HCT116 (cell line): ENCODE measurements around the gene GGTLC2. TPM values are rescaled to one million over a fixed set of nuclear protein-coding genes. Genes with fewer than 3 reads are reported as not detected.

Experiments used
- ATAC-seq: fragments of 200-7000 bp; cut with Tn5 transposase; 2 replicates; pipeline ENCODE4 v1.9.1; 2020; ENCODE audit warnings: mild to moderate bottlenecking, moderate library complexity
- BruUV-seq: library from RNA; stranded (reverse); fragments of 400-500 nt; replicated peaks from 2 replicates; lab custom pipeline; 2021; lab: Mats Ljungman, UMichigan
- CTCF ChIA-PET: fragments of 300-600 bp; sonication (Branson Sonifier 250); formaldehyde crosslinking; loops from one replicate; lab custom pipeline; 2021; ENCODE audit warnings: antibody characterized with exemption; lab: Charles Lee
- POLR2A ChIA-PET: fragments of 300-600, 350-600 bp; sonication (Branson Sonifier 250); formaldehyde crosslinking; loops from one replicate; lab custom pipeline; 2021; ENCODE audit warnings: antibody characterized with exemption; lab: Charles Lee
- RAD21 ChIA-PET, 2 experiments: fragments of 300-600 bp; sonication (Branson Sonifier 250); formaldehyde crosslinking; loops; one replicate each; lab custom pipeline; 2023; ENCODE audit warnings: low total read pairs in 2 of 2; ENCODE audit not compliant: uncharacterized antibody in 2 of 2, unreplicated experiment in 2 of 2, low non-redundant PET in 1 of 2; lab: Charles Lee
- DNase-seq: peaks from one replicate; pipeline ENCODE4 v3.0.0-alpha.2; 2010; ENCODE audit warnings: low read depth, low spot score
- H2AFZ ChIP-seq: fragments of 200-600 bp; shearing (Covaris generic), sonication (generic); 2 replicates; pipeline ENCODE4 v1.6.1; 2017; ENCODE audit warnings: low read depth, mixed run types, mixed read lengths, antibody characterized with exemption, low read length; ENCODE audit not compliant: poor library complexity, severe bottlenecking
- H3K27ac ChIP-seq: 2 replicates; pipeline ENCODE4 v1.5.1; 2012; ENCODE audit warnings: low read depth, low read length
- H3K27me3 ChIP-seq: fragments of 200-600 bp; sonication (generic); 2 replicates; pipeline ENCODE4 v1.6.1; 2016; ENCODE audit warnings: mixed run types, low read length, mixed read lengths; ENCODE audit not compliant: insufficient read depth
- H3K36me3 ChIP-seq, 2 experiments: fragments of 200-500 bp in 1 of 2; fragments of 200-600 bp in 1 of 2; sonication (Bioruptor generic) in 1 of 2; sonication (generic) in 1 of 2; 2 replicates each; pipeline versions ENCODE4 v1.5.1 to v1.6.1; 2014 to 2016; ENCODE audit warnings: low read length in 2 of 2, inconsistent platforms in 1 of 2, mixed read lengths in 1 of 2, mixed run types in 1 of 2; ENCODE audit not compliant: insufficient read depth in 2 of 2, control insufficient read depth in 1 of 2
- H3K4me1 ChIP-seq, 2 experiments: fragments of 200-600 bp in 1 of 2; sonication (generic) in 1 of 2; 2 replicates each; pipeline versions ENCODE4 v1.5.1 to v1.6.1; 2012 to 2017; ENCODE audit warnings: low read length in 2 of 2, inconsistent platforms in 1 of 2, mild to moderate bottlenecking in 1 of 2, mixed read lengths in 1 of 2, mixed run types in 1 of 2, moderate library complexity in 1 of 2; ENCODE audit not compliant: insufficient read depth in 2 of 2, control insufficient read depth in 1 of 2
- H3K4me2 ChIP-seq: fragments of 200-600 bp; sonication (generic); 2 replicates; pipeline ENCODE4 v1.6.1; 2017; ENCODE audit warnings: mixed run types, low read length, mixed read lengths
- H3K4me3 ChIP-seq, 2 experiments: fragments of 200-600 bp in 1 of 2; sonication (generic) in 1 of 2; replicated peaks in 1 of 2; 2 replicates each; pipeline ENCODE4 v1.5.1; 2011 to 2016; ENCODE audit warnings: low read length in 2 of 2, control low read depth in 1 of 2, low read depth in 1 of 2, mild to moderate bottlenecking in 1 of 2, mixed read lengths in 1 of 2, mixed run types in 1 of 2
- H3K79me2 ChIP-seq: fragments of 200-600 bp; sonication (generic); 2 replicates; pipeline ENCODE4 v1.6.1; 2017; ENCODE audit warnings: mild to moderate bottlenecking, mixed run types, low read length, moderate library complexity, mixed read lengths; ENCODE audit not compliant: insufficient read depth
- H3K9ac ChIP-seq: fragments of 200-600 bp; sonication (generic); 2 replicates; pipeline ENCODE4 v1.6.1; 2016; ENCODE audit warnings: low read length, mixed read lengths
- H3K9me2 ChIP-seq: fragments of 200-600 bp; sonication (generic), shearing (Covaris generic); 2 replicates; pipeline ENCODE4 v1.6.1; 2017; ENCODE audit warnings: mixed run types, mild to moderate bottlenecking, moderate library complexity; ENCODE audit not compliant: insufficient read depth
- H3K9me3 ChIP-seq, 2 experiments: fragments of 200-500 bp in 1 of 2; fragments of 200-600 bp in 1 of 2; sonication (Bioruptor generic) in 1 of 2; sonication (generic) in 1 of 2; 2 replicates each; pipeline ENCODE4 v1.6.1; 2014 to 2017; ENCODE audit warnings: low read length in 2 of 2, mixed read lengths in 2 of 2, inconsistent platforms in 1 of 2, low read depth in 1 of 2, mild to moderate bottlenecking in 1 of 2, mixed run types in 1 of 2, moderate library complexity in 1 of 2; ENCODE audit not compliant: control insufficient read depth in 1 of 2, insufficient read depth in 1 of 2
- H4K20me1 ChIP-seq: fragments of 200-600 bp; sonication (generic), shearing (Covaris generic); 2 replicates; pipeline ENCODE4 v1.6.1; 2017; ENCODE audit warnings: mixed run types, mild to moderate bottlenecking, moderate library complexity; ENCODE audit not compliant: insufficient read depth
- CTCF ChIP-seq, 3 experiments: fragments of 200-600 bp in 1 of 3; sonication (generic) in 1 of 3; IDR thresholded peaks in 2 of 3; conservative IDR thresholded peaks in 1 of 3; 2 replicates each; pipeline ENCODE4 v1.5.1; 2012 to 2017; ENCODE audit warnings: low read depth in 2 of 3, low read length in 2 of 3, antibody characterized with exemption in 1 of 3, borderline replicate concordance in 1 of 3, control low read depth in 1 of 3, mild to moderate bottlenecking in 1 of 3, mixed read lengths in 1 of 3, mixed run types in 1 of 3, moderate library complexity in 1 of 3; ENCODE audit not compliant: insufficient read depth in 1 of 3
- ELF1 ChIP-seq: IDR thresholded peaks from 2 replicates; pipeline ENCODE4 v1.6.1; 2012; ENCODE audit warnings: low read depth, borderline replicate concordance
- EZH2 ChIP-seq: fragments of 200-600 bp; sonication (generic); IDR thresholded peaks from 2 replicates; pipeline ENCODE4 v1.6.1; 2017; ENCODE audit warnings: antibody characterized with exemption, mixed run types
- EZH2phosphoT487 ChIP-seq: fragments of 200-600 bp; IDR thresholded peaks from 2 replicates; pipeline ENCODE4 v1.6.1; 2018; ENCODE audit warnings: antibody characterized with exemption, borderline replicate concordance
- JUND ChIP-seq: IDR thresholded peaks from 2 replicates; pipeline ENCODE4 v1.6.1; 2012
- MAX ChIP-seq: IDR thresholded peaks from 2 replicates; pipeline ENCODE4 v1.6.1; 2012
- POLR2A ChIP-seq: IDR thresholded peaks from 2 replicates; pipeline ENCODE4 v1.7.0; 2011; ENCODE audit warnings: borderline replicate concordance; ENCODE audit not compliant: insufficient read depth, insufficient read length; ENCODE audit errors: extremely low read depth
- POLR2AphosphoS5 ChIP-seq: IDR thresholded peaks from 2 replicates; pipeline ENCODE4 v1.6.1; 2011; ENCODE audit warnings: mild to moderate bottlenecking, low read depth, low read length, moderate library complexity
- RAD21 ChIP-seq: IDR thresholded peaks from 2 replicates; pipeline ENCODE4 v1.6.1; 2012; ENCODE audit warnings: low read depth, mild to moderate bottlenecking
- SP1 ChIP-seq: IDR thresholded peaks from 2 replicates; pipeline ENCODE4 v1.6.1; 2012; ENCODE audit warnings: low read depth
- SRF ChIP-seq: IDR thresholded peaks from 2 replicates; pipeline ENCODE4 v1.6.1; 2012; ENCODE audit warnings: low read depth
- TCF7L2 ChIP-seq: IDR thresholded peaks from 2 replicates; pipeline ENCODE4 v1.7.0; 2011; ENCODE audit warnings: borderline replicate concordance, inconsistent platforms; ENCODE audit not compliant: insufficient read depth, insufficient read length; ENCODE audit errors: extremely low read depth
- YY1 ChIP-seq: IDR thresholded peaks from 2 replicates; pipeline ENCODE4 v1.6.1; 2011; ENCODE audit warnings: low read length, low read depth, moderate library complexity, mild to moderate bottlenecking; ENCODE audit not compliant: insufficient replicate concordance; ENCODE audit errors: extremely low read depth
- ZNF274 ChIP-seq: fragments of 200-500 bp; sonication (Bioruptor generic); IDR thresholded peaks from 2 replicates; pipeline ENCODE4 v1.6.1; 2014; ENCODE audit warnings: mild to moderate bottlenecking, low read depth, low read length, inconsistent platforms
- intact Hi-C: fragments of 100-400 bp; cut with micrococcal nuclease; formaldehyde crosslinking; loops from 2 replicates; pipeline ENCODE4 v1.10.0; 2022
- total RNA-seq: library from RNA; stranded (reverse); gene quantifications from one replicate; pipeline ENCODE4 v1.2.1, GENCODE V29; 2021; ENCODE audit not compliant: unreplicated experiment

Gene GGTLC2
- total RNA-seq, 1 experiment from 2014 or later = not detected

GRCh38 chr22:22599248-22599647, 45.2 kb upstream of the GGTLC2 start:
- no peak for ATAC-seq
- RAD21 ChIA-PET = no interaction called here

More at GRCh38 chr22:22599248-22599647, 45.2 kb upstream of the GGTLC2 start:
- no peaks in the 10 kb centered on the region for H3K36me3 ChIP-seq
- H3K9me2 ChIP-seq = no peaks in the 10 kb centered on the region
- H2AFZ ChIP-seq = no peak overlapping the region
- ChIA-PET CTCF (interaction anchor here (0.8 kb wide), 1 partner anchor 9 kb away, joined by 4 read pairs; no protein-coding TSS in a partner anchor), POLR2A (no interaction called here)
- DNase-seq = no peak
- H4K20me1 ChIP-seq = no peaks in the 10 kb centered on the region
- no peak overlapping the region for H3K4me2 ChIP-seq
- no peaks in the 10 kb centered on the region for H3K27me3 ChIP-seq
- no TSS peak for BruUV-seq
- no peak overlapping the region for H3K27ac ChIP-seq
- H3K79me2 ChIP-seq = no peaks in the 10 kb centered on the region
- intact Hi-C loops = no loop called here
- no peak overlapping the region for H3K4me3 ChIP-seq
- H3K4me1 ChIP-seq = no peaks in the 10 kb centered on the region
- no peaks in the 10 kb centered on the region for H3K9me3 ChIP-seq
- no peak overlapping the region for H3K9ac ChIP-seq
- TF ChIP-seq POLR2A (no peak), MAX (no peak), CTCF (IDR thresholded peaks at IDR 0.05 in 2 of 3, conservative IDR thresholded peaks at IDR 0.05 in 1 of 3; ENCODE audit: borderline replicate concordance in 1 of 3, insufficient read depth in 1 of 3, low read depth in 2 of 3, low read length in 2 of 3) (no peak), JUND (no peak), POLR2AphosphoS5 (no peak), ZNF274 (no peak), SRF (no peak), RAD21 (no peak), ELF1 (no peak), EZH2phosphoT487 (no peak), TCF7L2 (no peak), YY1 (no peak), SP1 (no peak), EZH2 (no peak)
